ENCODE data around the gene CLIP2. TPM values are rescaled to one million over a fixed set of nuclear protein-coding genes. Genes with fewer than 3 reads are reported as not detected.
"Not testable (repeated sequence)": the region's sequence is repeated elsewhere in the genome, so short reads cannot be mapped to it uniquely, and the experiment has no call there.

The CLIP2 gene
- total RNA-seq, 1 donor from 2014 or later, result 48.9 TPM

- Mint-ChIP-seq H3K27me3 (no peaks in the 10 kb centered on the region), H3K9me3 (no peaks in the 10 kb centered on the region), H3K27ac (no peak overlapping the region), H3K36me3 (no peaks in the 10 kb centered on the region), H3K4me3 (no peak overlapping the region), H3K4me1 (ENCODE audit: unreplicated experiment) (no peaks in the 10 kb centered on the region)
- DNase-seq (ENCODE audit: extremely low spot score, unreplicated experiment), result no peak
- TF ChIP-seq, protein P1, sequence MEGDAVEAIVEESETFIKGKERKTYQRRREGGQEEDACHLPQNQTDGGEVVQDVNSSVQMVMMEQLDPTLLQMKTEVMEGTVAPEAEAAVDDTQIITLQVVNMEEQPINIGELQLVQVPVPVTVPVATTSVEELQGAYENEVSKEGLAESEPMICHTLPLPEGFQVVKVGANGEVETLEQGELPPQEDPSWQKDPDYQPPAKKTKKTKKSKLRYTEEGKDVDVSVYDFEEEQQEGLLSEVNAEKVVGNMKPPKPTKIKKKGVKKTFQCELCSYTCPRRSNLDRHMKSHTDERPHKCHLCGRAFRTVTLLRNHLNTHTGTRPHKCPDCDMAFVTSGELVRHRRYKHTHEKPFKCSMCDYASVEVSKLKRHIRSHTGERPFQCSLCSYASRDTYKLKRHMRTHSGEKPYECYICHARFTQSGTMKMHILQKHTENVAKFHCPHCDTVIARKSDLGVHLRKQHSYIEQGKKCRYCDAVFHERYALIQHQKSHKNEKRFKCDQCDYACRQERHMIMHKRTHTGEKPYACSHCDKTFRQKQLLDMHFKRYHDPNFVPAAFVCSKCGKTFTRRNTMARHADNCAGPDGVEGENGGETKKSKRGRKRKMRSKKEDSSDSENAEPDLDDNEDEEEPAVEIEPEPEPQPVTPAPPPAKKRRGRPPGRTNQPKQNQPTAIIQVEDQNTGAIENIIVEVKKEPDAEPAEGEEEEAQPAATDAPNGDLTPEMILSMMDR (conservative IDR thresholded peaks at IDR 0.05), result no peak
These were observed 48.7 kb downstream of the CLIP2 start for GRCh38 chr7:74337926-74338325.

DNA sequence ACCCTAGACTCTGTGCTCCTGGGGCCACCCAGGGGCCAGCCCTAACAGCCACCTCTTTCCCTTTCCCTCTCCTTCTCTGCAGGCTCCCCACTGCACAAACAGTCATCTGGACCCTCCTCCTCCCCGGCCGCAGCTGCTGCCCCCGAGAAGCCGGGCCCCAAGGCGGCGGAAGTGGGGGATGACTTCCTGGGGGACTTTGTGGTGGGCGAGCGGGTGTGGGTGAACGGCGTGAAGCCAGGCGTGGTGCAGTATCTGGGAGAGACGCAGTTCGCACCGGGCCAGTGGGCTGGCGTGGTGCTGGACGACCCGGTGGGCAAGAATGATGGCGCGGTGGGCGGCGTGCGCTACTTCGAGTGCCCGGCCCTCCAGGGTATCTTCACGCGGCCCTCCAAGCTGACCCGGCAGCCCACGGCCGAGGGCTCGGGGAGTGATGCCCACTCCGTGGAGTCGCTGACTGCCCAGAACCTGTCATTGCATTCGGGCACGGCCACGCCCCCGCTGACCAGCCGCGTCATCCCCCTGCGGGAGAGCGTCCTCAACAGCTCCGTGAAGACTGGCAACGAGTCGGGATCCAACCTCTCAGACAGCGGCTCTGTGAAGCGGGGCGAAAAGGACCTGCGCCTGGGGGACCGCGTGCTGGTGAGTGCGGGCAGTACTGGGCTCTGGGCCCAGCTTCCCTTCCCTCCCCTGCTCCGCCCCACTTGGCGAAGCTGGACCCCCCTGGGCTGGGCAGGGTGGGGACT lies 49.3 kb downstream of the CLIP2 start:
- Mint-ChIP-seq H3K27ac (no peak overlapping the region), H3K4me3 (no peak overlapping the region), H3K9me3 (no peaks in the 10 kb centered on the region), H3K36me3 (no peaks in the 10 kb centered on the region), H3K27me3 (no peaks in the 10 kb centered on the region), H3K4me1 (ENCODE audit: unreplicated experiment) (no peaks in the 10 kb centered on the region)
- TF ChIP-seq, protein P1 (conservative IDR thresholded peaks at IDR 0.05), result no peak
- no peak for DNase-seq (ENCODE audit: extremely low spot score, unreplicated experiment)

GRCh38 chr7:74339648-74340047 lies 50.4 kb downstream of the CLIP2 start:
- H3K4me1 Mint-ChIP-seq (ENCODE audit: unreplicated experiment); DNase-seq (ENCODE audit: extremely low spot score, unreplicated experiment); H3K9me3 Mint-ChIP-seq; H3K27ac Mint-ChIP-seq; H3K4me3 Mint-ChIP-seq; H3K27me3 Mint-ChIP-seq; H3K36me3 Mint-ChIP-seq: not testable (repeated sequence)

DNA sequence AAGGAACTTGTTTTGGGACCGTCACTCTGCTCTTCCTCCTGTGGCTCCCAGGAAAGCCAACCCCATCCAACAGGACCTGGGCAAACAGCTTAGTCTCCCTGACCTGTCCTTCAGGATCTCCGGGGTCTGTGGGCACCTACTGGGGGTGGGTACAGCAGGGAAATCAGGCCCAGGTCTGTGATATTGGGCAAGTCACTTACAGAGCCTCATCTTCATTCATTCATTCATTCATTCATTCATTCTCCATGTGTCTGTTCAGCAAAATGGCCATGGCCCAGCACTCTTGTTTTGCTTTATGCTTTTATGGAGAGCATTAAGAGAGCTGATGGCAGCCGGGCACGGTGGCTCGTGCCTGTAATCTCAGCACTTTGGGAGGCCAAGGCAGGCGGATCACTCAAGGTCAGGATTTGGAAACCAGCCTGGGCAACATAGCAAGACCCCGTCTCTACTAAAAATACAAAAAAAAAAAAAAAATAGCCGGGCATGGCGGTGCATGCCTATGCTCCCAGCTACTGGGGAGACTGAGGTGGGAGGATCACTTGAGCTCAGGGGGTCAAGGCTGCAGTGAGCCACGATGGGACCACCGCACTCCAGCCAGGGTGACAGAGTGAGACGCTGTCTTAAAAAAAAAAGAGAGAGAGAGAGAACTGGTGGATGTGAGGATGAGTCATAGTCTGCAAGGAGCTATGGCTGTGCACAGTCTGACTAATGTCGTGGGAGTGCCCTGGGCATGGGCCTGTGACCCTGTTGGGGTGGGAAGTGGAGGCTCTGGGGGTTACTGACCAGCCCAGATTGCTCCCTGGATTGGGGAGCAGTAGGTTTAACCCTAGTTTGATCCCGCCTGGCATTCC lies 54.3 kb downstream of the CLIP2 start:
- Mint-ChIP-seq H3K9me3 (no peaks in the 10 kb centered on the region), H3K27me3 (no peaks in the 10 kb centered on the region), H3K36me3 (peaks cover 3% of the 10 kb centered on the region), H3K27ac (no peak overlapping the region), H3K4me1 (ENCODE audit: unreplicated experiment) (no peaks in the 10 kb centered on the region), H3K4me3 (no peak overlapping the region)
- no peak for DNase-seq (ENCODE audit: extremely low spot score, unreplicated experiment)
- TF ChIP-seq, protein P1 (conservative IDR thresholded peaks at IDR 0.05), result no peak

DNA sequence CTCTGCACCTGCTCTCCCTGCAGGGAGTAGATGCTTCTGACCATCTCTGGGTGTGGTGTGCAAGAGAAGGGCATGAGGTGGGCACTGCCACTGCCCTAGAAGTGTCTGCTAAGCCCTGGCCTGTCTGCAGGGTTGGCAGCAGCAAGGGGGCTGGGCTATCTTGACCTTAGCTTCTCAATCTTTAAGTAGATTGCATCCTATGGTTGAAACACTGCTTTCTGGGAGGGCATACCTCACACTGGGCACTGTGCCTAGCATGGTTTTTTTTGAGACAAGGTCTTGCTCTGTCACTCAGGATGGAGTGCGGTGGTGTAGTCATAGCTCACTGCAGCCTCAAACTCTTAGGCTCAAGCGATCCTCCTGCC lies 54.9 kb downstream of the CLIP2 start:
- peaks cover 3% of the 10 kb centered on the region for H3K36me3 Mint-ChIP-seq
- TF ChIP-seq, protein P1 (conservative IDR thresholded peaks at IDR 0.05), result no peak
- H3K4me3 Mint-ChIP-seq, result no peak overlapping the region
- no peaks in the 10 kb centered on the region for H3K27me3 Mint-ChIP-seq
- H3K4me1 Mint-ChIP-seq (ENCODE audit: unreplicated experiment), result no peaks in the 10 kb centered on the region
- no peaks in the 10 kb centered on the region for H3K9me3 Mint-ChIP-seq
- no peak overlapping the region for H3K27ac Mint-ChIP-seq
- DNase-seq (ENCODE audit: extremely low spot score, unreplicated experiment), result no peak

GRCh38 chr7:74344786-74345185 lies 55.6 kb downstream of the CLIP2 start:
- Mint-ChIP-seq H3K27ac (no peak overlapping the region), H3K9me3 (no peaks in the 10 kb centered on the region), H3K36me3 (peaks cover 3% of the 10 kb centered on the region), H3K4me3 (no peak overlapping the region), H3K27me3 (no peaks in the 10 kb centered on the region), H3K4me1 (ENCODE audit: unreplicated experiment) (no peaks in the 10 kb centered on the region)
- TF ChIP-seq, protein P1 (conservative IDR thresholded peaks at IDR 0.05), result no peak
- DNase-seq (ENCODE audit: extremely low spot score, unreplicated experiment), result no peak

Data from type B pancreatic cell (in vitro differentiated cells).